Activated CD8-positive, alpha-beta T cell treated with anti-CD3 and anti-CD28 coated beads for 36 hours (primary cell): ENCODE results near the gene GNPTG. TPM values are rescaled to one million over a fixed set of nuclear protein-coding genes. Genes with fewer than 3 reads are reported as not detected.

Experiments
- ATAC-seq: fragments of 200-7000 bp; cut with Tn5 transposase; one replicate; pipeline ENCODE4 v1.10.0; 2021; ENCODE audit warnings: mild to moderate bottlenecking, moderate library complexity
- CTCF ChIA-PET: fragments of 350-600 bp; sonication (Branson Sonifier 250); formaldehyde crosslinking; loops from one replicate; lab custom pipeline; 2021; ENCODE audit warnings: antibody characterized with exemption; lab: Charles Lee
- POLR2A ChIA-PET: fragments of 350-600 bp; sonication (Branson Sonifier 250); formaldehyde crosslinking; loops from one replicate; lab custom pipeline; 2021; ENCODE audit warnings: antibody characterized with exemption; lab: Charles Lee
- DNase-seq: peaks from one replicate; pipeline ENCODE4 v3.0.0-alpha.2; 2020
- H3K27ac Mint-ChIP-seq: one replicate; pipeline ENCODE4 v1.8.0; 2021; ENCODE audit warnings: mild to moderate bottlenecking, mixed read lengths
- H3K27me3 Mint-ChIP-seq: one replicate; pipeline ENCODE4 v1.8.0; 2021; ENCODE audit warnings: mixed read lengths
- H3K36me3 Mint-ChIP-seq: one replicate; pipeline ENCODE4 v1.8.0; 2021; ENCODE audit warnings: low read depth, mixed read lengths
- H3K4me1 Mint-ChIP-seq: one replicate; pipeline ENCODE4 v1.8.0; 2021; ENCODE audit warnings: low read depth, mixed read lengths
- H3K4me3 Mint-ChIP-seq: one replicate; pipeline ENCODE4 v1.8.0; 2021; ENCODE audit warnings: mild to moderate bottlenecking, moderate library complexity, mixed read lengths
- H3K9me3 Mint-ChIP-seq: one replicate; pipeline ENCODE4 v1.8.0; 2021; ENCODE audit warnings: mixed read lengths
- intact Hi-C: fragments of 100-400 bp; cut with micrococcal nuclease; formaldehyde crosslinking; loops from one replicate; pipeline ENCODE4 v1.10.0; 2022
- total RNA-seq, 2 experiments: library from RNA; stranded (reverse); gene quantifications; one replicate each; pipeline ENCODE4 v1.2.3, GENCODE V29; 2021
- TF ChIP-seq, protein P1 (sequence below): fragments of 200-600 bp; IDR thresholded peaks from one replicate; pipeline ENCODE4 v1.8.0; 2022; ENCODE audit warnings: antibody characterized with exemption, mild to moderate bottlenecking

Gene GNPTG
- total RNA-seq, 2 experiments from 2014 or later, result 17.3 to 19.2 TPM

DNA sequence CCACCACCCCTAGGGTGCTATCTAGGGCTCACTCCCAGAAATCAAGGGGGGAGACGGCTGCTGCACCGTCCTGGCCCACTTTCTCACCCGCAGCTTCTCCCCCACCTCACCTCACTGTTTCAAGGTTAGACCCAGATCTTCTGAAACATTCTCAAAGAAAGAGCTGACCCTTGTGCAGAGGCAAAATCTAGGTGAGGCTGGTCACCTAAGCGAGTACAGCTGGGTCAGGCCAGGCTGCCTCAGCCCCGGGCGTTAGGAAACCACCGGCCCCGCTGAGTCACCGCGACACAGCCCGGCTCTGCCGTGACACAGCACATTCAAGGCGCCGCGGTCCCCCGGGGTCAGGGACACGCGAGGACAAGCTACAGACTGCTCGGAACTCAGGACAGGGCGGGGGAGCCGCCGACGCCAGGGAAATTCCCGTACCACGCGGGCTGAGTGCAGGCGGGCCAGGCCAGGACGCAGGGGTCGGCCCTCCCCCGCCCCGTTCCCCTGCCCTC is 27.1 kb downstream of the GNPTG start:
- Mint-ChIP-seq H3K4me1 (peaks cover 13% of the 10 kb centered on the region), H3K36me3 (peaks cover 7% of the 10 kb centered on the region), H3K9me3 (no peaks in the 10 kb centered on the region), H3K27ac (peak overlapping the region; percentile 92), H3K4me3 (peak overlapping the region; percentile 87), H3K27me3 (no peaks in the 10 kb centered on the region)
- DNase-seq, result peak; percentile 82
- ATAC-seq, result peak; percentile 66
- TF ChIP-seq, protein P1, sequence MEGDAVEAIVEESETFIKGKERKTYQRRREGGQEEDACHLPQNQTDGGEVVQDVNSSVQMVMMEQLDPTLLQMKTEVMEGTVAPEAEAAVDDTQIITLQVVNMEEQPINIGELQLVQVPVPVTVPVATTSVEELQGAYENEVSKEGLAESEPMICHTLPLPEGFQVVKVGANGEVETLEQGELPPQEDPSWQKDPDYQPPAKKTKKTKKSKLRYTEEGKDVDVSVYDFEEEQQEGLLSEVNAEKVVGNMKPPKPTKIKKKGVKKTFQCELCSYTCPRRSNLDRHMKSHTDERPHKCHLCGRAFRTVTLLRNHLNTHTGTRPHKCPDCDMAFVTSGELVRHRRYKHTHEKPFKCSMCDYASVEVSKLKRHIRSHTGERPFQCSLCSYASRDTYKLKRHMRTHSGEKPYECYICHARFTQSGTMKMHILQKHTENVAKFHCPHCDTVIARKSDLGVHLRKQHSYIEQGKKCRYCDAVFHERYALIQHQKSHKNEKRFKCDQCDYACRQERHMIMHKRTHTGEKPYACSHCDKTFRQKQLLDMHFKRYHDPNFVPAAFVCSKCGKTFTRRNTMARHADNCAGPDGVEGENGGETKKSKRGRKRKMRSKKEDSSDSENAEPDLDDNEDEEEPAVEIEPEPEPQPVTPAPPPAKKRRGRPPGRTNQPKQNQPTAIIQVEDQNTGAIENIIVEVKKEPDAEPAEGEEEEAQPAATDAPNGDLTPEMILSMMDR, result no peak
- ChIA-PET POLR2A (interaction anchor here (0.8 to 2.2 kb wide), 14 partner anchors 11 to 586 kb away, joined by 3 to 17 read pairs (median 4); partner anchors contain the start of genes RPS2, TELO2, UNKL and UQCC4), CTCF (interaction anchor here (1.2 to 4.9 kb wide), 2 partner anchors 10 to 15 kb away, joined by 7 to 36 read pairs; no protein-coding TSS in a partner anchor)
- intact Hi-C loops, result no loop called here

- POLR2A ChIA-PET, result interaction anchor here (0.6 to 2.2 kb wide), 15 partner anchors 10 to 231 kb away, joined by 3 to 17 read pairs (median 4); partner anchors contain the start of genes TELO2, UNKL and UQCC4
- H3K4me3 Mint-ChIP-seq, result peak overlapping the region; percentile 87
- H3K4me1 Mint-ChIP-seq, result peaks cover 13% of the 10 kb centered on the region
- no peaks in the 10 kb centered on the region for H3K27me3 Mint-ChIP-seq
- DNase-seq (peak; percentile 77), ATAC-seq (peak; percentile 84)
- peaks cover 7% of the 10 kb centered on the region for H3K36me3 Mint-ChIP-seq
- CTCF ChIA-PET, result interaction anchor here (0.9 to 4.9 kb wide), 2 partner anchors 16 to 35 kb away, joined by 3 to 36 read pairs; partner anchors contain the start of gene UNKL
- no peaks in the 10 kb centered on the region for H3K9me3 Mint-ChIP-seq
- intact Hi-C loops, result no loop called here
- peak overlapping the region; percentile 55 for H3K27ac Mint-ChIP-seq
- TF ChIP-seq, protein P1, result no peak
These were observed 27.8 kb downstream of the GNPTG start for GRCh38 chr16:1379304-1380076.

DNA sequence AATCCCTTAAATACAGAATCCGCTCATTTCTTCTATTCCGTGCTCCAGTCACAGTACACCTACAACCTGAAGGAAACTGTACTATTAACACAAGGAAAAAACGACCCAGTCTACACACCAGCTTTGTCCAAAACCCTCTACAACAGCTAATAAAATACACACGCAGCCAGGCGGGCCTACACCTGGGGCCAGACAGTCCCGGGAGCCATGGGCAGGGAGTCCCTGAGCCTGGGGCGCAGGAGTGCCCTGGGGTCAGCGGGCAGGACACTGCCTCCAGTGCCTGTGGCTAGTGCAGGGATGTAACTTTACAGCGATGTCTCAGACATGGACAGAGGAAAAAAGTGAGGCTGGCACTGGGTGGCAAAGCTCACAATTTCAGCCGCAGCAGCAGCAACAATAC is 28.5 kb downstream of the GNPTG start:
- Mint-ChIP-seq H3K27me3 (no peaks in the 10 kb centered on the region), H3K4me1 (peaks cover 13% of the 10 kb centered on the region), H3K27ac (peak overlapping the region; percentile 55), H3K36me3 (peaks cover 7% of the 10 kb centered on the region), H3K9me3 (no peaks in the 10 kb centered on the region), H3K4me3 (peak overlapping the region; percentile 72)
- ChIA-PET POLR2A (interaction anchor here (0.6 to 1.7 kb wide), 7 partner anchors 10 to 230 kb away, joined by 3 to 7 read pairs (median 4); partner anchors contain the start of gene UNKL), CTCF (interaction anchor here (0.9 to 4.9 kb wide), 2 partner anchors 16 to 34 kb away, joined by 3 to 36 read pairs; partner anchors contain the start of gene UNKL)
- no peak for DNase-seq
- no peak for ATAC-seq
- intact Hi-C loops, result no loop called here
- TF ChIP-seq, protein P1, result no peak

DNA sequence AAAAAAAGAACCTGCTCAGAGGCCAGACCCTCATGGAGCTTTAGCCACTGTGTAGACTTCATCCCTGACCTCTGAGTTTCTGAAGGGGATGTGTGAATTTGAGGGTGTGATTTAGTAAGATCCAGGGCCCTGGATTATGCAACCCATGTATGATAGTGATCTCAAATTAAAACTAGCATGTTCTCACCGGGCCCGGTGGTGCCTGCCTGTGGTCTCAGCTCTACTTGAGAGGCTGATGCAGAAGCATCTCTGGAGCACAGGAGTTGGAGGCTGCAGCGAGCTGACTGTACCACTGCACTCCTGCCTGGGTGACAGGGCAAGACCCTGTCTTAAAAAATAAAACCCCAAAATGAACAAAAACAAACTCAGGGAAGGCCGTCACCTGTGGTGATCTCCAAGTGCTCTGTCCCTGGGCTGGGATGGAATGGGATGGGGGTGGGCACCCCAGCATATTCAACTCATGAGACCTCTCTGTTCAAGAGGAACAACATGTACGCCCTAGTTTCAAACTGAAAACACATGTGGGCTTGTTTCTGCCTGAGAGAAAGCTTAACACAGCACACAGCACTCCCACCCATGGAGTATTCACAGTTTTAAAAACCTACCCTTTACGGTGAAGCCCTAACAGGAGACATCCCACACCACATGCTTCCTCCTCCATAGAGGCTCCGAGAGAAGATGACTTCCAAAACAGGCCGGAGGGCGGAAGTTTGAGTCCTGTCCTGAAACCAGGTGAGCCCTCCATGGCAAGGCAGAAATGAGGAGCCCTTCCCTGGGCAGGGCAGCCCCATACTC is 30.1 kb downstream of the GNPTG start:
- ATAC-seq (no peak), DNase-seq (no peak)
- Mint-ChIP-seq H3K27ac (no peak overlapping the region), H3K4me3 (no peak overlapping the region), H3K27me3 (no peaks in the 10 kb centered on the region), H3K4me1 (peaks cover 13% of the 10 kb centered on the region), H3K9me3 (no peaks in the 10 kb centered on the region), H3K36me3 (peaks cover 5% of the 10 kb centered on the region)
- intact Hi-C loops, result no loop called here
- TF ChIP-seq, protein P1, result no peak
- CTCF ChIA-PET, result interaction anchor here (4.9 kb wide), 1 partner anchor 18 kb away, joined by 36 read pairs; no protein-coding TSS in a partner anchor
- POLR2A ChIA-PET, result interaction anchor here (0.6 kb wide), 1 partner anchor 40 kb away, joined by 3 read pairs; no protein-coding TSS in a partner anchor
